ENCODE data around the gene TEX2. TPM values are rescaled to one million over a fixed set of nuclear protein-coding genes. Genes with fewer than 3 reads are reported as not detected.
"Not testable (repeated sequence)": the region's sequence is repeated elsewhere in the genome, so short reads cannot be mapped to it uniquely, and the experiment has no call there.

Gene TEX2
- total and polyA plus RNA-seq, 2 donors from 2014 or later, result 14.0 to 39.1 TPM

DNA sequence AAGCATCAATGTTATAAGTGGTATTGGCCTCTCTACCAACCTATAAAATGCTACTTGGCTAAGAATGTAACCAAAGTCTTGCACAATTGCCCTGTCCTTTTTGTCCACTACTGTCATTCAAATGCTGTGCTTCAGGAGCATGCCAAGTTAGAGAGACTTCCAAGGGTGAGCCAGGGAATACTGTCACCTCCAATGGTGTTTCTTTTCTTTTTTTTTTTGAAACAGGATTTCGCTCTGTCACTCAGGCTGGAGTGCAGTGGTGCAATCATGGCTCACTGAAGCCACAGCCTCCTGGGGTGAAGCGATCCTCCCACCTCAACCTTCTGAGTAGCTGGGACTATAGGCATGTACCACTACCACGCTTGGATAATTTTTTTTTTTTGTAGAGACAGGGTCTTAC is 89.4 kb downstream of the TEX2 start:
- H3K9me3 ChIP-seq (ENCODE audit: control insufficient read depth in 2 of 3, insufficient read depth in 1 of 3, low read length in 3 of 3), result no peaks in the 10 kb centered on the region
- H3K27me3 ChIP-seq (ENCODE audit: control insufficient read depth, insufficient read depth, low read length), result no peaks in the 10 kb centered on the region
- FAIRE-seq, result no peak
- H3K4me1 ChIP-seq (ENCODE audit: control insufficient read depth in 2 of 3, insufficient read depth in 2 of 3, low read depth in 1 of 3, low read length in 3 of 3), result no peaks in the 10 kb centered on the region
- intact Hi-C loops (cut with DNase I), result no loop called here
- H3K36me3 ChIP-seq (ENCODE audit: control insufficient read depth in 2 of 3, insufficient read depth in 3 of 3, low read length in 3 of 3), result peaks cover 0 to 7% (median 5%) of the 10 kb centered on the region in 3 donors
- no peak overlapping the region for H3K4me3 ChIP-seq (ENCODE audit: low read length in 3 of 3)
- no peak overlapping the region for H3K9ac ChIP-seq (ENCODE audit: low read length in 3 of 3)
- TF ChIP-seq, protein P1, sequence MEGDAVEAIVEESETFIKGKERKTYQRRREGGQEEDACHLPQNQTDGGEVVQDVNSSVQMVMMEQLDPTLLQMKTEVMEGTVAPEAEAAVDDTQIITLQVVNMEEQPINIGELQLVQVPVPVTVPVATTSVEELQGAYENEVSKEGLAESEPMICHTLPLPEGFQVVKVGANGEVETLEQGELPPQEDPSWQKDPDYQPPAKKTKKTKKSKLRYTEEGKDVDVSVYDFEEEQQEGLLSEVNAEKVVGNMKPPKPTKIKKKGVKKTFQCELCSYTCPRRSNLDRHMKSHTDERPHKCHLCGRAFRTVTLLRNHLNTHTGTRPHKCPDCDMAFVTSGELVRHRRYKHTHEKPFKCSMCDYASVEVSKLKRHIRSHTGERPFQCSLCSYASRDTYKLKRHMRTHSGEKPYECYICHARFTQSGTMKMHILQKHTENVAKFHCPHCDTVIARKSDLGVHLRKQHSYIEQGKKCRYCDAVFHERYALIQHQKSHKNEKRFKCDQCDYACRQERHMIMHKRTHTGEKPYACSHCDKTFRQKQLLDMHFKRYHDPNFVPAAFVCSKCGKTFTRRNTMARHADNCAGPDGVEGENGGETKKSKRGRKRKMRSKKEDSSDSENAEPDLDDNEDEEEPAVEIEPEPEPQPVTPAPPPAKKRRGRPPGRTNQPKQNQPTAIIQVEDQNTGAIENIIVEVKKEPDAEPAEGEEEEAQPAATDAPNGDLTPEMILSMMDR (IDR thresholded peaks at IDR 0.05; ENCODE audit: borderline replicate concordance, extremely low read depth, insufficient read depth), result no peak
- no peak for DNase-seq
- no peak overlapping the region for H3K27ac ChIP-seq (ENCODE audit: low read depth in 2 of 2, low read length in 2 of 2)

DNA sequence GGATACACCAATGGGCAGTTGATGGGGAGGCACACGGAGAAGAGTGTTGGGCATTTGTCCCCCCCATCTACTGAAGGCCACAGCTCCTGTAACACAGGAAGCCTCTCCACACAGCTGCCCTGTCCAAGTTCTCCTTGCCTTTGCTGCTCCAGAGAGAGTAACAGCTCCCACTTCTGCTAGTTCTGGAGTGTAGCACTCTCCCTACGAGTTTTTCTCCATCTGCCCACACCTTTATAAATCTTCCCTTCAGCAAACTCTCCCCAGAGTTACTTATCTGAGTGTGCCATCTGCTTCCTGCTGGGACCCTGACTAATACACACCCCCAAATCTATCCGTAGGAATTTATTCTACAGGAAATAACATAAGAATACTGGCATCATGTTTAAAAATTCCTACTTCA is 90.5 kb downstream of the TEX2 start:
- H3K27me3 ChIP-seq (ENCODE audit: control insufficient read depth, insufficient read depth, low read length), result no peaks in the 10 kb centered on the region
- no peak overlapping the region for H3K9ac ChIP-seq (ENCODE audit: low read length in 3 of 3)
- H3K27ac ChIP-seq (ENCODE audit: low read depth in 2 of 2, low read length in 2 of 2), result no peak overlapping the region
- DNase-seq (no peak), FAIRE-seq (no peak)
- no peaks in the 10 kb centered on the region for H3K4me1 ChIP-seq (ENCODE audit: control insufficient read depth in 2 of 3, insufficient read depth in 2 of 3, low read depth in 1 of 3, low read length in 3 of 3)
- H3K9me3 ChIP-seq (ENCODE audit: control insufficient read depth in 2 of 3, insufficient read depth in 1 of 3, low read length in 3 of 3), result no peaks in the 10 kb centered on the region
- TF ChIP-seq, protein P1 (IDR thresholded peaks at IDR 0.05; ENCODE audit: borderline replicate concordance, extremely low read depth, insufficient read depth), result no peak
- no peak overlapping the region for H3K4me3 ChIP-seq (ENCODE audit: low read length in 3 of 3)
- H3K36me3 ChIP-seq (ENCODE audit: control insufficient read depth in 2 of 3, insufficient read depth in 3 of 3, low read length in 3 of 3), result peaks cover 0 to 7% (median 5%) of the 10 kb centered on the region in 3 donors
- intact Hi-C loops (cut with DNase I), result no loop called here

GRCh38 chr17:64171041-64171440 is 92.0 kb downstream of the TEX2 start:
- TF ChIP-seq, protein P1 (IDR thresholded peaks at IDR 0.05; ENCODE audit: borderline replicate concordance, extremely low read depth, insufficient read depth), result no peak
- intact Hi-C loops (cut with DNase I), result no loop called here
- DNase-seq, result no peak
- peaks cover 0 to 5% (median 3%) of the 10 kb centered on the region in 3 donors for H3K36me3 ChIP-seq (ENCODE audit: control insufficient read depth in 2 of 3, insufficient read depth in 3 of 3, low read length in 3 of 3)
- H3K9me3 ChIP-seq (ENCODE audit: control insufficient read depth in 2 of 3, insufficient read depth in 1 of 3, low read length in 3 of 3), result no peaks in the 10 kb centered on the region
- FAIRE-seq, result no peak
- H3K9ac ChIP-seq (ENCODE audit: low read length in 3 of 3), result no peak overlapping the region
- H3K4me3 ChIP-seq (ENCODE audit: low read length in 3 of 3), result no peak overlapping the region
- H3K27ac ChIP-seq (ENCODE audit: low read depth in 2 of 2, low read length in 2 of 2), result no peak overlapping the region
- no peaks in the 10 kb centered on the region for H3K27me3 ChIP-seq (ENCODE audit: control insufficient read depth, insufficient read depth, low read length)
- H3K4me1 ChIP-seq (ENCODE audit: control insufficient read depth in 2 of 3, insufficient read depth in 2 of 3, low read depth in 1 of 3, low read length in 3 of 3), result no peaks in the 10 kb centered on the region

DNA sequence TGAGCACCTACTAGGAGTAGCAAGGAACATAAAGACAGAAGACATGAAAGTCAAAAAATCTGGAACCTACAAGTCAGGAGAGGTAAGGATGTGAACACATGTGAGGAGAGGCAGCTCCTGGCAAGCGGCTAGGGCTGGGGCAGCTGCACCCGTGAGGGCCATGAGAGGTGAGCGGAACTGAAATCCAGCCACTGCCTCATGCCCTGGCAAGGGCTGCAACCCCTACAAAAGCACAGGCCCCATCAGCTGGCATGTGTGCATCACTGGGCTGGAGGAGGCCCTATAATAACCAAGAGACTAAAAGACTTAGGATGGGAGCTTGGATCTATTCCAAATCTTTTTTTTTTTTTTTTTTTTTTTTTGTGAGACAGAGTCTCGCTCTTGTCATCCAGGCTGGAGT is 92.8 kb downstream of the TEX2 start:
- Histone ChIP-seq H3K36me3 (ENCODE audit: control insufficient read depth in 2 of 3, insufficient read depth in 3 of 3, low read length in 3 of 3) (peaks cover 0 to 7% (median 5%) of the 10 kb centered on the region in 3 donors), H3K4me1 (ENCODE audit: control insufficient read depth in 2 of 3, insufficient read depth in 2 of 3, low read depth in 1 of 3, low read length in 3 of 3) (no peaks in the 10 kb centered on the region), H3K9ac (ENCODE audit: low read length in 3 of 3) (no peak overlapping the region), H3K27me3 (ENCODE audit: control insufficient read depth, insufficient read depth, low read length) (no peaks in the 10 kb centered on the region), H3K27ac (ENCODE audit: low read depth in 2 of 2, low read length in 2 of 2) (no peak overlapping the region), H3K4me3 (ENCODE audit: low read length in 3 of 3) (no peak overlapping the region), H3K9me3 (ENCODE audit: control insufficient read depth in 2 of 3, insufficient read depth in 1 of 3, low read length in 3 of 3) (no peaks in the 10 kb centered on the region)
- intact Hi-C loops (cut with DNase I), result no loop called here
- TF ChIP-seq, protein P1 (IDR thresholded peaks at IDR 0.05; ENCODE audit: borderline replicate concordance, extremely low read depth, insufficient read depth), result no peak
- FAIRE-seq (no peak), DNase-seq (no peak)

GRCh38 chr17:64167666-64168065 is 95.4 kb downstream of the TEX2 start:
- FAIRE-seq; H3K27ac ChIP-seq (ENCODE audit: low read depth in 2 of 2, low read length in 2 of 2); H3K4me1 ChIP-seq (ENCODE audit: control insufficient read depth in 2 of 3, insufficient read depth in 2 of 3, low read depth in 1 of 3, low read length in 3 of 3); H3K9me3 ChIP-seq (ENCODE audit: control insufficient read depth in 2 of 3, insufficient read depth in 1 of 3, low read length in 3 of 3); H3K27me3 ChIP-seq (ENCODE audit: control insufficient read depth, insufficient read depth, low read length); H3K9ac ChIP-seq (ENCODE audit: low read length in 3 of 3); DNase-seq; intact Hi-C loops (cut with DNase I); H3K4me3 ChIP-seq (ENCODE audit: low read length in 3 of 3); H3K36me3 ChIP-seq (ENCODE audit: control insufficient read depth in 2 of 3, insufficient read depth in 3 of 3, low read length in 3 of 3): not testable (repeated sequence)
